ENCODE data around the gene ACP1. TPM values are rescaled to one million over a fixed set of nuclear protein-coding genes. Genes with fewer than 3 reads are reported as not detected.

Gene ACP1
- total RNA-seq, 4 donors from 2014 or later: 54.0 to 81.5 (median 73.8) TPM

- H3K4me3 ChIP-seq: no peak overlapping the region
- H3K27me3 ChIP-seq: no peaks in the 10 kb centered on the region
- H3K9me3 ChIP-seq: peaks cover 0 to 6% (median 0%) of the 10 kb centered on the region in 4 donors
- intact Hi-C loops (cut with DNase I): no loop called here
- H3K4me1 ChIP-seq: no peaks in the 10 kb centered on the region
- no peak for DNase-seq (ENCODE audit: extremely low spot score)
- peaks cover 0 to under 1% (median 0%) of the 10 kb centered on the region in 4 donors for H3K36me3 ChIP-seq
- TF ChIP-seq POLR2AphosphoS5 (IDR thresholded peaks at IDR 0.05) (no peak), CTCF (IDR thresholded peaks at IDR 0.05) (no peak), EP300 (IDR thresholded peaks at IDR 0.05) (no peak), POLR2A (IDR thresholded peaks at IDR 0.05; ENCODE audit: low read depth) (no peak)
- 87% methylated on average over 3 of the region's 3 CpGs for WGBS
- H3K27ac ChIP-seq (replicated peaks in 1 of 4): no peak overlapping the region
Measured at GRCh38 chr2:257429-257828, 7.3 kb upstream of the ACP1 start.

- 92% methylated on average over 2 of the region's 2 CpGs for WGBS
- peaks cover 0 to under 1% (median 0%) of the 10 kb centered on the region in 4 donors for H3K4me1 ChIP-seq
- intact Hi-C loops (cut with DNase I): no loop called here
Measured at GRCh38 chr2:257842-258241, 6.9 kb upstream of the ACP1 start.

GRCh38 chr2:258933-259332 is 5.8 kb upstream of the ACP1 start:
- no peak overlapping the region for H3K4me3 ChIP-seq
- WGBS: 89% methylated on average over 3 of the region's 3 CpGs
- peaks cover 8 to 11% (median 10%) of the 10 kb centered on the region in 4 donors for H3K4me1 ChIP-seq
- intact Hi-C loops (cut with DNase I): no loop called here
- no peaks in the 10 kb centered on the region for H3K27me3 ChIP-seq
- peaks cover 0 to 6% (median 0%) of the 10 kb centered on the region in 4 donors for H3K9me3 ChIP-seq
- no peak for DNase-seq (ENCODE audit: extremely low spot score)
- H3K36me3 ChIP-seq: no peaks in the 10 kb centered on the region
- H3K27ac ChIP-seq (replicated peaks in 1 of 4): no peak overlapping the region
- TF ChIP-seq POLR2A (IDR thresholded peaks at IDR 0.05; ENCODE audit: low read depth): no peak
- TF ChIP-seq POLR2AphosphoS5 (IDR thresholded peaks at IDR 0.05): no peak
- TF ChIP-seq CTCF (IDR thresholded peaks at IDR 0.05): no peak
- no peak for TF ChIP-seq EP300 (IDR thresholded peaks at IDR 0.05)

More at GRCh38 chr2:257842-258241, 6.9 kb upstream of the ACP1 start:
- Histone ChIP-seq H3K4me3 (no peak overlapping the region), H3K9me3 (peaks cover 0 to 6% (median 0%) of the 10 kb centered on the region in 4 donors), H3K27ac (replicated peaks in 1 of 4) (no peak overlapping the region), H3K36me3 (no peaks in the 10 kb centered on the region), H3K27me3 (no peaks in the 10 kb centered on the region)
- no peak for DNase-seq (ENCODE audit: extremely low spot score)
- TF ChIP-seq EP300 (IDR thresholded peaks at IDR 0.05) (no peak), POLR2A (IDR thresholded peaks at IDR 0.05; ENCODE audit: low read depth) (no peak), POLR2AphosphoS5 (IDR thresholded peaks at IDR 0.05) (no peak), CTCF (IDR thresholded peaks at IDR 0.05) (no peak)

GRCh38 chr2:259789-260331 is 4.9 kb upstream of the ACP1 start:
- TF ChIP-seq POLR2AphosphoS5 (IDR thresholded peaks at IDR 0.05) (no peak), EP300 (IDR thresholded peaks at IDR 0.05) (no peak), POLR2A (IDR thresholded peaks at IDR 0.05; ENCODE audit: low read depth) (no peak), CTCF (IDR thresholded peaks at IDR 0.05) (no peak)
- H3K4me3 ChIP-seq: no peak overlapping the region
- no peaks in the 10 kb centered on the region for H3K27me3 ChIP-seq
- no peaks in the 10 kb centered on the region for H3K36me3 ChIP-seq
- H3K27ac ChIP-seq (replicated peaks in 1 of 4): no peak overlapping the region
- 96% methylated on average over 2 of the region's 2 CpGs for WGBS
- peaks cover 0 to 6% (median 0%) of the 10 kb centered on the region in 4 donors for H3K9me3 ChIP-seq
- intact Hi-C loops (cut with DNase I): no loop called here
- H3K4me1 ChIP-seq: peaks cover 9 to 14% (median 12%) of the 10 kb centered on the region in 4 donors
- DNase-seq (ENCODE audit: extremely low spot score): no peak

Measured in esophagus muscularis mucosa (tissue), 4 donors.